ENCODE results near the gene RAB33A. TPM values are rescaled to one million over a fixed set of nuclear protein-coding genes. Genes with fewer than 3 reads are reported as not detected.

Gene RAB33A
- total RNA-seq, 1 experiment from 2014 or later, result 0.57 TPM

DNA sequence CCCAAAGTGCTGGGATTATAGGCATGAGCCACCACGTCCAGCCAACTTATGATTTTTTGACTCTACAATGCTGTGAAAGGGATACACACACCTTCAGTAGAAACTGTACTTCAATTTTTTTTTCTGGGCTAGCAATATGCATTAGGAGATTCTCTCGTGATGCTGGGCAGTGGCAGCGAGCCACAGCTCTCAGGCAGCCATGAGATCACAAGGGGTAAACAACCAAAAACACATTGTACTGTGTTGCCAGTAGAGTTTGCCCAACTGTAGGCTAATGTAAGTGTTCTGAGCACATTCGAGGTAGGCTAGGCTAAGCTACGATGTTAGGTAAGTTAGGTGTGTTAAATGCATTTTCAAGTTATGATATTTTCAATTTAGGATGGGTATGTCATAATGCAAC, 25.7 kb downstream of the RAB33A start:
- no peaks in the 10 kb centered on the region for H3K79me2 ChIP-seq (ENCODE audit: low read depth)
- no peak overlapping the region for H3K27ac ChIP-seq
- H3K27me3 ChIP-seq (ENCODE audit: insufficient read depth, low read depth), result no peaks in the 10 kb centered on the region
- H3K9me2 ChIP-seq (ENCODE audit: insufficient read depth), result no peaks in the 10 kb centered on the region
- ChIA-PET POLR2A (ENCODE audit: unreplicated experiment) (no interaction called here), CTCF (no interaction called here)
- H3K9me3 ChIP-seq (ENCODE audit: insufficient read depth, low read depth), result no peaks in the 10 kb centered on the region
- no peak overlapping the region for H3K4me3 ChIP-seq
- BruUV-seq (replicated peaks), result no TSS peak
- DNase-seq, result no peak
- H3K4me2 ChIP-seq, result no peak overlapping the region
- intact Hi-C loops (cut with micrococcal nuclease; ENCODE audit: unreplicated experiment), result no loop called here
- H2AFZ ChIP-seq, result no peak overlapping the region
- TF ChIP-seq EZH2 (IDR thresholded peaks at IDR 0.05; ENCODE audit: low read depth), result no peak
- TF ChIP-seq, protein P1, sequence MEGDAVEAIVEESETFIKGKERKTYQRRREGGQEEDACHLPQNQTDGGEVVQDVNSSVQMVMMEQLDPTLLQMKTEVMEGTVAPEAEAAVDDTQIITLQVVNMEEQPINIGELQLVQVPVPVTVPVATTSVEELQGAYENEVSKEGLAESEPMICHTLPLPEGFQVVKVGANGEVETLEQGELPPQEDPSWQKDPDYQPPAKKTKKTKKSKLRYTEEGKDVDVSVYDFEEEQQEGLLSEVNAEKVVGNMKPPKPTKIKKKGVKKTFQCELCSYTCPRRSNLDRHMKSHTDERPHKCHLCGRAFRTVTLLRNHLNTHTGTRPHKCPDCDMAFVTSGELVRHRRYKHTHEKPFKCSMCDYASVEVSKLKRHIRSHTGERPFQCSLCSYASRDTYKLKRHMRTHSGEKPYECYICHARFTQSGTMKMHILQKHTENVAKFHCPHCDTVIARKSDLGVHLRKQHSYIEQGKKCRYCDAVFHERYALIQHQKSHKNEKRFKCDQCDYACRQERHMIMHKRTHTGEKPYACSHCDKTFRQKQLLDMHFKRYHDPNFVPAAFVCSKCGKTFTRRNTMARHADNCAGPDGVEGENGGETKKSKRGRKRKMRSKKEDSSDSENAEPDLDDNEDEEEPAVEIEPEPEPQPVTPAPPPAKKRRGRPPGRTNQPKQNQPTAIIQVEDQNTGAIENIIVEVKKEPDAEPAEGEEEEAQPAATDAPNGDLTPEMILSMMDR (conservative IDR thresholded peaks at IDR 0.05), result no peak
- H3F3A ChIP-seq (ENCODE audit: insufficient read depth, low read depth), result no peaks in the 10 kb centered on the region; the same call in 1 of the 2 replicates
- H3K4me1 ChIP-seq (replicated peaks; ENCODE audit: insufficient read depth), result no peaks in the 10 kb centered on the region
- no peaks in the 10 kb centered on the region for H3K36me3 ChIP-seq (ENCODE audit: low read depth)
- H4K20me1 ChIP-seq (ENCODE audit: insufficient read depth), result no peaks in the 10 kb centered on the region

DNA sequence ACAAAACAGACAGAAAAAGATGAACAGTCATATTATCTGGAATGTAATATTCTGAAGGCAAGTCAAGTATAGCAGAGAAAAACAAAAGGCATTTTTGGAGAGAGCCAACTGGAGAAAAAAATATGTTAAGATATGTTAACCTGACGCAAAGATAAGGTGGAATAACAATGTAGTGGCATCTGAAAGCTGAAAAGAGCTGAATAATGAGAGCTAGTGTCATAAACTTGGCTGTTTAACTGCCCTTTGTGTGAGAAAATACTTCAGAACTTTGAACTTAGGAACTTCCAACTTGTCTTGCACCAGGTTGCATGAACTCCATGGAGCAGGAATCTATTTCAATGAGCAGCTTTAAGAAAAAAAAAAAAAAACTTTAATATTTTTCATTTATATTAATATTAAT, 32.9 kb downstream of the RAB33A start:
- BruUV-seq (replicated peaks), result no TSS peak
- no peak for TF ChIP-seq EZH2 (IDR thresholded peaks at IDR 0.05; ENCODE audit: low read depth)
- TF ChIP-seq, protein P1 (conservative IDR thresholded peaks at IDR 0.05), result no peak

DNA sequence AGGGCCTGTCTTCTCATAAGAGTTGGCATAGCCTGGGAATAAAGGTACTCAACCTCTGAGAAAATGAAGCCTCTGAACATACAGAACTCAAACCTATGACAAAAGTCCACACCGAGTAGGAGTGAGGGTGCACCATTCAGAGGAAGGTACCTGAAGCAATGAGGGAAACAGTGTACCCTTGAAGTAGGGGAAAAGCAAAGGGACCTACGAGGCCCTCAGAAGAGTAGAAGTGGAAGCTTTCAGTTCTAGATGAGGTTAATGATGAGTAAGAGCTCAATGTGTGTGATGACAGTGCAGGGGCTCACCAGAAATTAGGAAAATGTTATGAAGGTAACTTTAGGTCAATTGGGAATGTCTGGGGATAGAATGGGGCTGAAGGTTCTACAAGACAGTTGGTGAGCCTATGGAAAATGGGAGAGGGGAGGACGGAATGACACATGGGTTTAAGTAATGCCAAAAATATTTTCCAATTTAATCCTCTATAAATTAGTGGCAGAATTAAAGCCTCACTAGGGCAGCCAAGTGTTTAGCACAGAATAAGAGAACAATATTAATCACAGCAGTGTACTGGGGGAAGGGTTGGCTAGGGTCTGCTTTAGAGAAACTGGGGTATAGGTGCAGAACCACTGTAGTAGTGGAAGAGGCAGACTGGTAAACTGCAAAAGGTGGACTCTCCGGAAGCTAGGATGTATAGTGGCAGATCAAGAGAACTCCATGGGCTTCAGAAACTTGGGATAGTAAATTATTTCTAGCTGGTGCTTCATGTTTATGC, 39.8 kb downstream of the RAB33A start:
- POLR2A ChIA-PET (ENCODE audit: unreplicated experiment), result no interaction called here
- intact Hi-C loops (cut with micrococcal nuclease; ENCODE audit: unreplicated experiment), result no loop called here
- no peak for TF ChIP-seq EZH2 (IDR thresholded peaks at IDR 0.05; ENCODE audit: low read depth)
- TF ChIP-seq, protein P1 (conservative IDR thresholded peaks at IDR 0.05), result no peak

More for the DNA sequence above, 32.9 kb downstream of the RAB33A start:
- Histone ChIP-seq H3K9me3 (ENCODE audit: insufficient read depth, low read depth) (no peaks in the 10 kb centered on the region), H3F3A (ENCODE audit: insufficient read depth, low read depth) (no peaks in the 10 kb centered on the region), H2AFZ (no peak overlapping the region), H3K27me3 (ENCODE audit: insufficient read depth, low read depth) (no peaks in the 10 kb centered on the region), H3K36me3 (ENCODE audit: low read depth) (0 out of 2 replicates have a peak, but pooled peaks cover 10% of the 10 kb centered on the region), H3K4me3 (no peak overlapping the region), H3K4me1 (replicated peaks; ENCODE audit: insufficient read depth) (no peaks in the 10 kb centered on the region), H3K9me2 (ENCODE audit: insufficient read depth) (no peaks in the 10 kb centered on the region), H3K79me2 (ENCODE audit: low read depth) (no peaks in the 10 kb centered on the region), H4K20me1 (ENCODE audit: insufficient read depth) (no peaks in the 10 kb centered on the region), H3K4me2 (no peak overlapping the region), H3K27ac (no peak overlapping the region)
- POLR2A ChIA-PET (ENCODE audit: unreplicated experiment), result no interaction called here
- intact Hi-C loops (cut with micrococcal nuclease; ENCODE audit: unreplicated experiment), result no loop called here
- no peak for DNase-seq
- CTCF ChIA-PET, result interaction anchor here (0.6 kb wide), 1 partner anchor 639 kb away, joined by 4 read pairs; no protein-coding TSS in a partner anchor

More for the DNA sequence above, 39.8 kb downstream of the RAB33A start:
- Histone ChIP-seq H3K4me3 (no peak overlapping the region), H3K9me2 (ENCODE audit: insufficient read depth) (no peaks in the 10 kb centered on the region), H3F3A (ENCODE audit: insufficient read depth, low read depth) (no peaks in the 10 kb centered on the region), H3K27ac (no peak overlapping the region), H3K27me3 (ENCODE audit: insufficient read depth, low read depth) (no peaks in the 10 kb centered on the region), H3K79me2 (ENCODE audit: low read depth) (no peaks in the 10 kb centered on the region), H3K9me3 (ENCODE audit: insufficient read depth, low read depth) (no peaks in the 10 kb centered on the region), H3K4me2 (no peak overlapping the region), H2AFZ (no peak overlapping the region), H3K4me1 (replicated peaks; ENCODE audit: insufficient read depth) (no peaks in the 10 kb centered on the region), H3K36me3 (ENCODE audit: low read depth) (peaks cover 24% of the 10 kb centered on the region; the same call in 1 of the 2 replicates), H4K20me1 (ENCODE audit: insufficient read depth) (no peaks in the 10 kb centered on the region)
- DNase-seq, result no peak
- BruUV-seq (replicated peaks), result no TSS peak
- CTCF ChIA-PET, result no interaction called here
